GM21723 (cell line): ENCODE results near the gene GALNS.
"Not testable (repeated sequence)": the region's sequence is repeated elsewhere in the genome, so short reads cannot be mapped to it uniquely, and the experiment has no call there.

Experiments
- ATAC-seq: cut with Tn5 transposase; IDR thresholded peaks from one replicate; pipeline ENCODE4 v1.9.1; 2021; ENCODE audit warnings: mild to moderate bottlenecking, moderate library complexity; ENCODE audit not compliant: unreplicated experiment

The GALNS gene

DNA sequence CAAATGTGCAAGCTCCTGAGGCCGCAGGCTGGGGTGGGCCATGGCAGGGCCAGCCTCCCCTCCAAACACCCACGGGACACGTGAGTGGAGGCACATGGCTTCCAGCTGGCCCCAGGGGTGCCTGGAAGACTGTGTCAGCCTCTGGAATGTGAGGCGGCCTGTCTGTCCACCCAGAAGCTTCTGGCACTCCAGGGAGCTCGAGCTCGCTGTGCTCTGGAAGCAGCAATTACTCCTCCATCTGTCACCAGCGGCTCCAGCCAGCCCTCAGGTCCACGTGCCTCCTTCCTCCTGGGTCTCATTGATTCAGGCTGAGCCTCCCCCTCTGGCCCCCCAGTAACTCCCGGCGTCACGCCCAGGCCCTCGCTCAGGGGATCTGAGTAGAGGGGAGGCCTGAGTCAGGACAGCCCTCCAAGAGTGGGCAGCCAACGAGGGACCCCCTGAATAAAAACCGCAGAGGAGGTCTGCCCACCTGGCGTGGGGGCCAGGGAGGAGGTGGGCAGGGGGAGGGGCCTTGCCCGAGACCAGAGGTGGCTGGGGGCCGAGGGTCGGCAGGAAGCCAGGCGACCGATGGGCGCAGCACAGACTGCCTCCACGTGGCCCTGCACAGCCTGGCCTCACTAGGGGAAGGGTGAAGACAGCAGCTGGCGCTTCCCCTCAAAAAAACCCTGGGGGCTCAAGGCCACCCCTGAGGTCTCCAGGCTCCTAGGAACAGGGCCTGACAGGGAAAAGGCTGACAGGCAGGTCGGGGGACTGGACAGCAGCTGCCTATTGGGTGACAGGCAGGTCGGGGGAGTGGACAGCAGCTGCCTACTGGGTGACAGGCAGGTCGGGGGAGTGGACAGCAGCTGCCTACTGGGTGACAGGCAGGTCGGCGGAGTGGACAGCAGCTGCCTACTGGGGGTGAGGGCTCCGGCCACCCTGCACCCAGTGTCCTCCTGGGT lies 83.6 kb downstream of the GALNS start:
- no peak for ATAC-seq

DNA sequence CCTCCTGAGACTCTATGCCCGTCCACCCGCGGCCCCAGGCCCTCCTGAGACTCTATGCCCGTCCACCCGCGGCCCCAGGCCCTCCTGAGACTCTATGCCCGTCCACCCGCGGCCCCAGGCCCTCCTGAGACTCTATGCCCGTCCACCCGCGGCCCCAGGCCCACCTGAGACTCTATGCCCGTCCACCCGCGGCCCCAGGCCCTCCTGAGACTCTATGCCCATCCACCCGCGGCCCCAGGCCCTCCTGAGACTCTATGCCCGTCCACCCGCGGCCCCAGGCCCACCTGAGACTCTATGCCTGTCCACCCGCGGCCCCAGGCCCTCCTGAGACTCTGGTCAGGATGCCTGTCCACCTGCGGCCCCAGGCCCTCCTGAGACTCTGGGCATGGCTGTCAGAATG lies 85.0 kb downstream of the GALNS start:
- not testable (repeated sequence) for ATAC-seq

DNA sequence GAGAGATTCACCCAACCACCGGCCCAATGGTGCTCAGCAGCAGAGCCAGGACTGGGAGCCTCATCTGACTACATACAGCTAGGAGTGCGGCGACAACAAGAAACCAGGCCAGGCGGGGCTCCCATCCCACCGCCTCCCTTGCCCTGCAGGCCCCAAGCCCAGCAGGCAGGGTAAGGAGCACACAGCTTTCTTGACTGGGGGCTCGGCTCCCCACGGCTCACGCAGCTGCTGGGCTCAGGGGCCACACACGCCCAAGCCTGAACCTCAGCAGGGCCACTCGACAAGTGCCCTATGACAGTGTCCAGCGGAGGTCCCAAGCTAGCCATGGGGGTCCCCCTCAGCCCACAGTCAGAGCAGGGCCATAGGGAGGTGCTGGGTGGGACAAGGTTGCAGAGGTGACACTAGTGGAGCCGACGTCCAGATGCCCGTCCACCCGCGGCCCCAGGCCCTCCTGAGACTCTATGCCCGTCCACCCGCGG lies 85.4 kb downstream of the GALNS start:
- no peak for ATAC-seq

DNA sequence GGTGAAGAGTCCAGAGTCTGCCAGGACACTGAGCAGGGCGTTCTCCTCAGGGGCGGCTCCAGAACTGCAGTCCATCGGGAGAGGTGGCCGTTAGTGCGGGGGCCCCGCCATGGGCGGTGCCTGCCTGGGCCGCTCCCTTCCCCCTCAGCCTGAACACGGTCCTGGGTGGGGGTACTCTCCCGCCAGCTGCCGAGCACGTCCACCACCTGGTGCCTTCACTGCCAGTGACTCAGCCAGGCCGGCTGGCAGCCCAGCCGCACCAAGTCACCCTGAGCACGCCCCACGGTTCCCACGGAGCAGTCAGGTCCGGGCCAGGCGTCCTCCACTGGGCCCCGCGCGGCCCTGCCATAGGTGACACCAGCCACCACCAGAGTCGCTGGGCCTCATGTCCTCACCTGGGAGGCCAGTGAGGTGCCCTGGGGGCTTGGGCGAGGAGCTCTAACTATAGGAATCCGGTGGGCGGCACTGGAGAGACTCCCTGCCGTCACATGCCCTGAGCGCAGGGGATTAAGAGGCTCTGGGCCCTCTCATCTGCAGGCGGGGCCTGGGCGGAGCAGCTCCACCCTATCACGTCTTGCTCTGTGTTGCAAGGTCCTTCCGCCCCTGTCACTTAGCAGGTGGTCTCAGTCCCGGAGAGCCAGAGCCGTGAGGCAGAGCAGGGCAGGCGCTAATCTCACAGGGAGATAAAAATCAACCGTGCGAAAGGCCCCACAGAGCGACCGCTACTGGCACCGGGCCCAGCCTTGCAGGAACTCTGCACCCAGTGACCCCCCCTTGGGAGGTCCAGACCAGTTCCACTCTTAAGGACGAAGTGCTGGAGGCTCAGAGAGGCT lies 86.1 kb downstream of the GALNS start:
- ATAC-seq = no peak

DNA sequence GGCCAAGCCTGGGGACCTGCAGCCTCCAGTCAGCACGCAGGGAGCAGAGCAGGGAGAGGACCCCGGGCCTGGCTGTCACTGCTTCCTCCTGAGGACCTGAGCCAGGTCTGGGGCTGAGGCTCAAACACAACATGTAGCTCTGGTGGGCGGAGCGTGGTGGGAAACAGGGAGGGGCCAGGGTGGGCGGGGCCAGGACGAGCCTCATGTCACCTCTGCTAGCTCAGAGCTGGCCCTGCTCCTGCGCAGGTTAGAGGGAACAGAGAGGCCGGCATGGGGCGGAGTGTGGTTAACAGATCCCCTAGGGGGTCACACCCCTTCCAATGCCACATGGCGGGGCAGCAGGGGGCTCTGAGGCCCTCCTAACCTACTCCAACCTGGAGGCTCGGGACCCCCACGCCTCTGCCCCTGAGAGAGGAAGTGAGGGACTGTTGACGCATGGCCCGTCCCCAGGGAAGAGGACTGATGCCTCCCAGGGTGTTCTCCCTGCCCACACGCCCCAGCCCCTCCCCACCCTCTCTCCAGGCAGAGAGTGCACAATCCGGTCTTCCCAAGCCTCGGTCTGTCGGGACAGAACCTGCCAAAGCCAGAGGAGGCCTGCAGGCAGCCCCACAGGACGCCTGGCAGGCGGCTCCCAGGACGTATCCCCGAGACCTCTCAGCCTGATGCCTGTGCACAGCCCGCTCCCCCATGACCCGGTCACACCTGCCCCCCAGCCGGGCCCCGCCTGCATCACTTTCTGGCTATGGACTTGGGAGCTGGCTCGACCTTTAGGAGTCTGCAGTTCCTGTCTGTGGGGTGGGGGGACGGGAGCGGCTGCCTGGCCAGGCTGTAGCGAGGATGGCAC lies 86.9 kb downstream of the GALNS start:
- no peak for ATAC-seq

DNA sequence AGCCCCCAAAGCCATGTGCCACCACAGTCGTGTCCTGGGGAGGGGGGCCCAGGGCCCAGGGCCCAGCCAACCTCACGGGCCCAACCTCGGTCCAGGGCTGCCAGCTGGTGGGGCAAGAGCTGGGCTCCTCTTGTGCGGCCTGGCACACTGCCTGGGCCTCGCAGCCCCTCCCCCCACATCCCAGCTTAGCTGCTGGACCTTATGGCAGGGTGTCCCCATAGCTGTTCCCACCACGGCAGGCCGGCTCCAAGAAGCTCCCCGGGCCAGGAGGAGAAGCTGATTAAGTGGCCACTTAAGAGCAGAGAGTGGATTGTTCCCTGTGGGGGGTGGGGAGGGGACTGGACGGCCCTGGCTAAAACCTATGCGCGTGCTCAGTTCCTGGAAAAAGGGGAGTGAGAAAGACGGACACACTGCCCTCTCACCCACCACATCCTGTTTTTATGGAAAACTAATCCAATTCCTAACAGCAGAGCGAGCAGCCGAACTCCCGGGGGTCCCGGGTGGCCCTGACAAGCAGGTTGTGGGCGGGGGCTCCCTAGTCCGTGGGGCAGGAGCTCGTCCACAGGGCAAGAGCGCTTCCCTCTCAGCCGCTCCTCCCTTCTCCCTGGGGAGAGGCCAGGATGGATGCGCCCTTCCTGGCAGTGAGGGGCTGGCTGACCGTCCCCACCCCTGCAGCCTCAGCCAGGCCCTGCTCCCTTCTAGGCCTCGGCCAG lies 88.5 kb downstream of the GALNS start:
- no peak for ATAC-seq

DNA sequence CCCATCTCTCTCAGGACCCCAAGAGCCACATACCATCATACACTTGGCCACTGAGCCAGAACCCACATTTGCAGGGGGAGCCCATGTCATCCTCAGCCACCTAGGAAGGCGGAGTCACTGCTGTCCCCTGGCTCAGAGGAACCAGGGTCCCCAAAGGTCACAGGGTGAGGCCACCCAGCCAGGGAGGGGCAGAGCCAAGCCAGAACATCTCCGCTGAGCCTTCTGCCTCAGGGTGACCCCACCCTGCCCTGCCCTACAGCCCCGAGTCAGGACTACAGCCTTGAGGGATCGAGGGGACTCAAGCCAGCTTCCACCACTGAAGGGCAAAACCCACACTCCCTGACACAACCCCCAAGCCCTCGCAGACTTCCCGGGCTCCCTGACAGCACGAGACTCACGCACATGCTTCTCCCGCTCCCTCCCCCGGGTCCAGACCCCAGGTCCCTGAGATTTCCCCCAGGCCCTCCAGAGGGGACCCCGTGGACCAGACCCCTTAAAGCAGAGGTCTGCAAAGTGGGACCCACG lies 89.1 kb downstream of the GALNS start:
- ATAC-seq = no peak

DNA sequence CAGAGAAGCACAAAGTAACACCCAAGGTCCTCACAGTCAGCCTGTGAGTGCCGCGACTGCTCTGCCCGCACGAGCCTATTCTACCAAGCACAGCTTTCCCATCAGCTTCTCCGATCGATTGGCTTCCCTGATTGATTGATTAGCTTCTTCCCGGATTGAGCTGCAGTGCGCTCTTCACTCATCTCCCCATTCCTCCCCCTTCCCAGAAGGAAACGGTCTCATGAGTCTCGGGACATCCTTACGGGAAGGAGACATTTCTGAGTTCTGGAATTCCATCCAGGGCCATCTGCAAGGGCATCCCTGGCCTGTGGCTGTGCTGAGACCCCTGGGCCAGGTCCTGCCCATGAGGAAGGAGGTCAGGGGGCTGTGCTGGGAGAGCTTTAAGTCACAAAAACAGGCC lies 89.8 kb downstream of the GALNS start:
- ATAC-seq = no peak

DNA sequence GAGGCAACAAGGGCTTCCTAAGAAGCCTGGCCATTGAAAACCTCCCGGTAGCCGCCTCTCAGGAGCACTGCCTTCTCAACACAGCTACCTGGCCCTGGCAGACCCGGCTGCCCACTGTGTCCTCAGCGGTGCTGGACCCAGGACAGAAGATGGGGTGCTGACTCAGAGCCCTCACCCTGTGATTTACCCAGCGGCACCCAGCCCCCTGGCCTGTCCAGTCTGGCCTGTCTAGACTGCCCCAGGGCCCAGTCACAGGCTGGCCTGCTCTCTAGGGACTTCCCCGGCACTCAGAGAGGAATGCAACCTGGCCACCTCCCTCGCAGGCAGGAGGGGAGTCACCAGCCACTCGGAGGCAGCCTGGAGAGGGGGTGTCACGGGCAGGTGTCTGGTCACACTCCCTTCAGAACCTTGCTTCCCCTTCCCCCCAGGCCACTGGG lies 91.8 kb downstream of the GALNS start:
- no peak for ATAC-seq

DNA sequence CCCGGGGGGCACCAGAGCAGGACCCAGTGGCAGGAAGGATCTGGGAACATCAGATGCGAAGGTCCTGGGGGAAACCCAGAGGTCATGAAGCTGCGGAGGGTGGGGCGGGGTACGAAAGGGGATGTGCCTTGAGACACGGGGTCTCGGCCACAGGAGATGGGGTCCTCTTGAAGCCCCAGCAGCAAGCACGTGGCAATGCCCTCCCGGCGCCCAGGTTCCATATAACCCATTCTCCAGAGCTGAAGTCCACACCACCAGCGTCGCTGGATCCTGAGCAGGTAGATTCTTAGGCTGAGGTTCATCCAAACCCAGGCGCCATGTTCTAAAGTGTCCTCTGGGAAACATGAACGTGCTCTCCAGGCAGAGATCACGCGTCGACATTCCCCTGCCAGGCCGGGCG lies 92.7 kb downstream of the GALNS start:
- no peak for ATAC-seq
